Amniotic epithelial cell (primary cell): ENCODE data around the gene BTBD9.

Source experiments
- DNase-seq: peaks from one replicate; pipeline ENCODE4 v3.0.0-alpha.2; 2010; ENCODE audit warnings: low read depth

BTBD9 gene

DNA sequence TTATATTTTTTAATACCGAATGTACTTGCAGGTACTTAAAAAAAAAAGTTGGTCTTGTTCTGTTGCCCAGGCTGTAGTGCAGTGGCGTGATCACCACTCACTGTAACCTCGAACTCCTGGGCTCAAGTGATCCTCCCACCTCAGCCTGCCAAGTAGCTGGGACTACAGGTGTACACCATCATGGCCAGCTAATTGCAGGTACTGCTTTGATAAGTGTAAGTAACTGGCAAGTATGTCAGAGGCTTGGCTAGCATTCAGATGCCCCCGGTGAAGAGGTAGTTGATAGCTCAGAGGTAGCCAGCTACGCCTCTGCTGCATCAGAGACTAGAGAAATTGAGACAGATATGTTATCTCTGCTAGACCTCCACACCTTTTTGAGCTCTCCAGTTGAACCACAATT, 40.5 kb downstream of the BTBD9 start:
- no peak for DNase-seq

DNA sequence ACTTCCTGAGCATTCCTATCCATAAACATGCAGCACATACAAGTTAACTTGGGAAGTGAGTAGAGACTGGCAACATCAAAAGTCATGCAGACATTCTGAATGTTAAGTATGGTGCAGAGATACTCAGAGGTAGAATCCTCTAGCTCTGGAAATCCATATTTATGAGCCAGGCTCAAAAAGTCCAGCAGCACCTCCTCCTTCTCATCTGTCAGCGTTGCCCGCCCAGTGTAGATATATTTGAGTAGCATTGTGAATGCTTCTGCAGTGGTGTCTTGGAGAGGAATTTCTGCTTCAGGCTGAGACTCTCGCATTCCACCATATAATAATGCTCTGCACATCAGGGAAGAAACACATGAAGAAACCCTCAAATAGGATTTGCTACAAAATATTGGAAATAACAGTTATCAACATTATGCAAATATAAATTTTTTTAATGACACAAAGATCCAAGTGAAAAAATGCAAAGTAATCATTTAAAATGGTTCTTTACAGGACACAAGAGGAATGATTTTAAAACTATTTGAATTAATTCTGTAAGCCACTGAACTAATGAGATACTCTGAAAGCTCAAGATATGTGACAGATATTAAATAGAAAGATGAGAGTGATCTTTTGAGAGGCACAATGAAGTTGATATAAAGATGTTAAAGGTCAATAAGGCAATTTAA, 45.6 kb downstream of the BTBD9 start:
- DNase-seq: no peak

DNA sequence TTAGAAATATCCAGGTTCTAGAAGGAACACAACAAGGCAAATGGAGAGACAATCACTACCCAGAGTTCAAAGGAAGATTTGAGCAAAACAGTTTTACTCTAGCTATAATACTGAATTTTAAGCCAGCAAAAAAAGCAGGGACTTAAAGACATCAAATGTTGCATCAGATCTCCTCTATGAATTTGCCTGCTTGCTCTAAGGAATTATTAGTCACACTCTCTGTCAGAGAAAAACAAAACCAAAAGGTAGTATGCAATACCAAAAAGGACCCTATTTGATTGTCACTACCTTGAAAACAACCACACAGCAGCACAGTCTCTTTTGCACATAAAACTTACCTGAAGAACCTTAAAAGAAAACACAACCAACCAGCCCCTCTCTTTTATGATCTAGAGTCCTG, 46.3 kb downstream of the BTBD9 start:
- DNase-seq: peak; percentile 29

DNA sequence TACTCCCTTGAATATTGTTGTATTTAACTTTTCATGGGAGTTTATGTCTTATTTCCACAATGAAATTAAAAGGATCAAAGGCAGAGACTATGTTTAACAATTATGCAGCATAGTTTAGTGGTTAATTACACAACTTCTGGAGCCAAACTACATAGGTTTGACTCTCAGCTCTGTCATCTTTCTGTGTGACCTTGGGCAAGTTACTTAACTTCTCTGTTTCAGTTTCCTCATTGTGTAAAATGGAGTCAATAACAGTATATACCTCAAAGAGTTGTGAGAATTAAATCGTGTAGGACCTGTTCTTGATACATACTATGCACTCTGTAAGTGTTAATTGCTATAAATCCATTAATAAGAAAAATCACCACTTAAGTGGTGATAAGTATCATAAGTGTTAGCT, 48.3 kb downstream of the BTBD9 start:
- DNase-seq: no peak

DNA sequence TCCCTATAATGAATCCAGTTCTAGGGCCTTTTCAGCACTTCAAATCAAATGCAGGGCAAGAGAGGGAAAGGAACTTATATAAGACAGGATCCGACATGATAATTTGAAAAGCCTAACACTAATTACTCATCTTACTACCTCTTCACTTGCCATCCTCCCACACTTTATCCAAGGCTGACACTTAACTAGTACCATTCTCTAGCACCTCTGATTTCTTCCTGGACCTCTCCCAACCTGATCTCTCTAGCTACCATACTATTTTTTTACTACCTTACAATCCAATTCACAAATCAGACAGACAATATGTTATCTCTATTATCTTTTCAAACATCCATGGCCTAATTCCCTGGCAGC, 50.4 kb downstream of the BTBD9 start:
- DNase-seq: no peak

DNA sequence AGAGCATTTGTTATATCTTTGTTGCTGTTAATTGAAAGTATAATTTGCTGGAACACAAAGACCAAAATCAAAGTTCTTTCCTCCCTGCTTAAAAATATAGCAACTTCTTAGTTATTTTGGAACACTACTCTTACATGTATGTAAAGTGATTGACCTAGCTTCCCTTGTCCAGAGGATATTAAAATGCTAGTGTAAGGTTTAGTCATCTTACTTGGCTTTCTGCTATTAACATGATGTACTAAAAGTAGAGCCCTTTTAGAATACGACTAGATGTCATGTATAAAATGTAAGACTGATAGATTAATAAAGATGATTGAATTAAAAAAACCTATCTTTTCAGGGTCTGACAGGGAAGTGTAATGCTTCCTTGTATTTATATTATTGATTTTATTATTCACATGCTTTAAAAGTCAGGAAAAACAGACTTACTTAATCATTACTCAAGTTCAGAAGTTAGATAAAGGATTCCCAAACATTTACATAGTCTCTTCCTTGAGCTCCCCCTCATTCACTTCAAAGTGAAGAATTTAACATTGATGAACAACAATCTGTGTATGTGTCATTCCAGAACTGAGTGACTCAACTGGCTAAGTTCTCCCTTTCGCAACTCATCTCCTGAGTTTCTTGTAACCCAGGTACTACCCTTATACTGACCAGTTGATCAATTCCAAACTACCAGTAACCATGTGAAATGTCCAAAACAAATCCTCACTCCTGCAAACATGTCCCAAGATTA, 50.9 kb downstream of the BTBD9 start:
- peak; percentile 85 for DNase-seq

DNA sequence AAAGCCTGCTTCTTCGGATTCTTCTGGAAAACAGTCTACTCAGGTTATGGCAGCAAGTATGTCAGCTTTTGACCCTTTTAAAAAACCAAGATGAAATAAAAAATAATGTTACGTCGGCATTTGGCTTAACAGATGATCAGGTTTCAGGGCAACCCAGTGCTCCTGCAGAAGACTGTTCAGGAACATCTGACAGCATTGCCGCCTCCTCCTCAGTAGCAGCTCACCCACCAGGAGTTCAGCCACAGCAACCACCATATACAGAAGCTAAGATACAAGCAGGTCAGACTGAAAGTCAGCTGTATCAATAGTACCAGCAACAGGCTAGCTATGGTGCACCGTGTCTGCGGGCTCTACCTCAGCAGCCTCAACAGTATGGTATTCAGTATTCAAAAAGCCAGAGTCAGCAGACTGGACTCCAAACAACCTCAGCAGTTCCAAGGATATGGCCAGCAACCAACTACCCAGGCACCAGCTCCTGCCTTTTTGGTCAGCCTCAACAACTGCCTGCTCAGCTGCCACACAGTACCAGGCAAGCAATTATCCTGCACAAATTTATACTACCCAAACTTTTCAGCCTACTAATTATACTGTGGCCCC, 51.9 kb downstream of the BTBD9 start:
- no peak for DNase-seq

DNA sequence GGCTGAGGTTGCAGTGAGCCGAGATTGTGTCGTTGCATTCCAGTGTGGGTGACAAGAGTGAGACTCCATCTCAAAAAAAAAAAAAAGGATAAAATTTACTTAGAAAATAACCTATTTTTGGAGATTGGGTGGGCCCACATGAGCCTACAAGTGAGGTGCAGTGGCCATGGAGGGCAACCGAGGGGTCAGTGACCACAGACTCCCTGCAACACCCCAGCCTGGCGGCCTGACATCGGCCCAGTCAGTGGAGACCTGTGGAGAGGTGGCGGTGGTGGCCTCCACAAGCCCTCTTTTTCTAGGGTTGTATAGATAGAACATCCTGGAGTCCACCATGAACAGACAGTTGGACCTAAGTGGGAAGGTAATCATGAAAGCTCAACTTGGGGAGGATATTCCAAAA, 52.7 kb downstream of the BTBD9 start:
- no peak for DNase-seq

DNA sequence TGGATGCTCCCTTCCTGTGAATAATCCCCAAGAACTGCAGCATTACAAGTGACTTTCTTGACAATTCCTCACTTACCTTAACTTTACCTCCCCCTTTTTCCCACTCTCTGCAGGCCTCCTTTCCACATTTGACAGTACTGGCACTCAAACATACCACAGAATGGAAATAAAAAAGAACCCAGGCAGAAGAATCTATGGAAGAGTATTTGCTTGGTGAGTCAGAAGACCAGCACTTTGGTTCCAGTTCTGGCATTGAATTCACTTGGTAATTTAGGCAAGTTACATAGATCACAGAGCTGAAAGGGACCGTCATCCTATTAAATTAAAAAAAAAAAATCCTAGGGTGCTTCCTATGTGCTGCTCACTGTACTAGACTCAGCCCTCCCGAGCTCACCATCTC, 55.0 kb downstream of the BTBD9 start:
- DNase-seq: no peak

DNA sequence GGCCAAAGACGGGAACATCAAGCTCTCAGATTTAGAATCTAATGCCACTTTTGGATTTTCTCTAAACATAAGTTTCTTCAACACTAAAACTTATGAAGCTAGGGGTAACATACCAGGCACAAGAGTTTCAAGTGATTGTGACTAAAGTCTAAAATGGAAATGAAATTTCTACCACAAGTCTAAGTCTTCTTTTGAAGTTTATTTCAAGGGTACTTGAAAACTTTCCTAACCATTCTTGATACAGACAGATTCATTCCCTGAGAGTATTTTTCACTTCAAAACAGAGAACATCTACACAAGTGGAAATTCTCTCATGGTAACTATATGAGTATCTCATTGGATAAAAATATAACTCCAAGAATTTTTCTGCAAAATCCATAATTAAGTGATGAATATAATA, 56.2 kb downstream of the BTBD9 start:
- no peak for DNase-seq

DNA sequence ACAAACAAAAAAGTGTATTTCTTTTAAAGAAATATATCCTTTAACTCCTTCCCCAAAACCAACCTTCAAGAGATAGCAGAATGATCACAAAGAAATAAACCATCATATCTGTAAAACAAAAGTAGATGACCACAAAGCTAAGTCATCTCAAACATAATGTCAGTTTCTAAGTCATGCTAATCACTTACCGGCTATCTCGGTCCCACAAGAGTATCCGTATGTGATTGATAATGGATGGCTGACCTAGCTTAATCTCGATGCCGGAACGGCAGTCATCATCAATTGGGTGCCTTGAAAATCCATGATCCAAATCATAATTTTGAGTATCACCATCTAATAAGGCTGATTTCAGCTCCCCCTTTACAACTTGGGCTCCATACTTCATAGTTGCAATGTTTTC, 59.7 kb downstream of the BTBD9 start:
- no peak for DNase-seq

DNA sequence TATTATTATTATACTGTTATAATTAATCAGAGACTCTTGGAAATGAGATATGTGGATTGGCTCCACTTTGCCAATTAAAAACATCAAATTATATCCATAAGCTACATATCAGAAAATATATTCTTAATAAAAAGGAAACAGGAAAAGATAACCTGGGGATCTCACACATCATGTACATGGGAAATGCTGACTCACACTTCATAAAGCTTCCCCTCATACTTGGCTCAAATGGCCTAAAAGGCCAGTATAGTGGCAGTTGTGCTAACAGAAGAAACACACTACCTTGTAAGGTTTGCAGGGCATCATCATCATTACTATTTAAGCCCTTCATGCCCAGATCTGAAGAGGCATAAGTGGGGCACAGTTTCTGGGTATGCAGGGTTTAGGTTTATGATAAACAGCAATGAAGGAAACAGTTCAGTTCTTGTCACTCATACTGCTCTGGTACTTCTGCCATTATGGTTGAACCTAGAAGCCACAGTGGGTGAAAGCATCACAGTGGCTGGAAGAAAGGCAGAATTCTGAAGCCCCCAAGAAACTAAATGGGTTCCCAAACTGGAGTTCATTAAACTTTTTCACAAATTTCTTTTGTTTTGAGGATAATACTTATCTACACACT, 60.6 kb downstream of the BTBD9 start:
- DNase-seq: no peak

DNA sequence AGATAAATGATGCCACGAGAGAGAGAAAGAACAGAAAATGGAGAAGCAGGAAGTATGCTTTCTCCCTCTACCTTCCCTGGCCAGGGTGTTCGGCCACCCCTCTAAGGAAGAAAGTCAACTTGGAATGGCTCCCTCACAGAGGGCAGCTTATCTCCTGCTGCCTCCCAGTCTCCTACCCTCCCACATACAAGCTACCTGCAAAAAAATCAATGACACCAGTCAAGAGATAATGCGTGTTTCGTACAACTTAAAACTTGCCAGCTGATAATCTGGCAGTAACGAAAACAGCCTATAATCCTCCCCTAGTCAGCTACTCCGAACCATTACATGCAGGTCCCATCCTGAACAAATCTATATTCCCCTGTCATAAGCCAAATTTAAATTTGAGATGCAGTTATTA, 61.7 kb downstream of the BTBD9 start:
- DNase-seq: no peak

DNA sequence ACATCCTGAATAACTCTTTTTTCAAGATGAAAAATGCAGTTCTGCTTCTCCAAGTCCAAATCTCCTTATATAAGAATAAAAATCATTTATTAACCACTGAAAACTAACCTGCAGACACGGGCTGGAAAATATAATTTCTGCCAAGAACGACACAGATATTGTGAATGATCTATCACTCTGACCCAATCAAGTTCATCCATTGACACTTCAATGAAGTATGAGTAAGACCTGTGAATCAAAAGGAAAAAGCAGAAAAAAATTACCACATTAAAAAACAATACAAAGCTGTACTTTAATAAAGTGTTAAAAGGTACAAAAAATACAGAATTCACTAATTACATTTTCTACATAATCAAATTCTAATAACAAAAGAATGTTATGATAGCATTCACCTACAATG, 62.2 kb downstream of the BTBD9 start:
- DNase-seq: no peak

DNA sequence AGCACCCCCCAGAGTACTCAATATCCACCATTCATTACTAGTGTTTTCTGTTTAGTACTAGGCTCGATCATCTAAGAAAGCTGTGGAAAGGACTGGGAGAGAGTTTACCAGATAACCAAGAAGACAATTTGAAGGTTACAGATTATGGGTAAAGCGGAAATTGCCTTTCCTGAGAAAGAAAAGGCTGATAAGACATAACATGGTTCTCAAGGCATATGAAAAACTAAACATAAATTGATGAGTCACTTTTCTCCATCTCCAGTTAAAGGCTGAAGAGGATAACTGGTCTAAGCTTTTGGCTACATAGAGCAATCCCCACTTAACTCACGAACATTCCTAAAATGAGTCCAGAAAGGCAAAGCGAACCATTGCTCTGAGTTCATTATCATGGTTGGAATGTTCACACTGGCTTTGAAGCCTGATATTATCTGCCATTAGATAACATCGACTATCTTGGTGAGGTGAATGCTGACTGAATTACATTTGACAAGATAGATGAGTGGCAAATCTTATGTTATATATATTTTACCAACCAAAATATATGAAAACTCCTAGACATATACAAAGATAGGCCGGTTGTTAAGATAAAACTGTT, 65.8 kb downstream of the BTBD9 start:
- peak; percentile 65 for DNase-seq

DNA sequence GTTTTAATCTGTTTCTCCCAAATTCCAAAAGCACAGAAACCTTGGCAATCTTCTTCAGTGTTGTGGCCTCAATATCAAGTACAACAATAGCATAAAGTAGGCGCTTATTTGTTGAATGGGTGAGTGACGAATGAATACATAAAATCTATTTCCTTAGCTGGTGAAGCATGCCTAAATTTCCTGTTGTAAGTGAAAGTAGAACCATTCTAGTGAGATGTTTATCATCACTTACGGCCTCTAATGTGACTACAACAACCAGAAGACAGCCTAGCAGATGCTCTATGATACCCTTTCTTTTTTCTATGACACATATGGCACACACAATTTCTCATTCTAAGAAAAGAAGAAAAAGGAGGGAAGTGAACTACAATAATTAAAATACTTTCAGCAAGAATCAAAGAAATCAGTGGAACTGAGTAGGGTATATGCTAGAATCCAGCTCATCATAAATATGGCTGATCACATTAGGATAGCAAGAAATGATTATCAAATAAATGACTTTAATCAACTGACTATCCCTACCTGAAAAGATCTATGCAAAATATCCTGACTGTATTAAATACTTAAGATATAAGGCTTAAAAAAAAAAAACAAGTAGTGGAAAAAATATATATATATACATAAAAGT, 67.4 kb downstream of the BTBD9 start:
- DNase-seq: no peak

DNA sequence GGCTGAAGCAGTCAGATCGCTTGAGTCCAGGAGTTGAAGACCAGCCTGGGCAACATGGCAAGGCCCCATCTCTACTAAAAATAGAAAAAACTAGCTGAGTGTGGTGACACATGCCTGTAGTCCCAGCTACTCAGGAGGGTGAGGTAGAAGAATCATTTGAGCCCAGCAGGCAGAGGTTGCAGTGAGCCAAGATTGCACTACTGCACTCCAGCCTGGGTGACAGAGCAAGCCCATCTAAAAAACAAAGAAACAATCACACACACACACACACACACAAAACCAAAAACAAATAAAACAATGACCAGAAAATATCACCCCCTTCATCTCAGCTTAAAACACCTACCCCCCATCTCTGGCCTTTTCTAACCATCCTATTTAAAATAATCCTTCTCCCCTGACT, 68.0 kb downstream of the BTBD9 start:
- no peak for DNase-seq

DNA sequence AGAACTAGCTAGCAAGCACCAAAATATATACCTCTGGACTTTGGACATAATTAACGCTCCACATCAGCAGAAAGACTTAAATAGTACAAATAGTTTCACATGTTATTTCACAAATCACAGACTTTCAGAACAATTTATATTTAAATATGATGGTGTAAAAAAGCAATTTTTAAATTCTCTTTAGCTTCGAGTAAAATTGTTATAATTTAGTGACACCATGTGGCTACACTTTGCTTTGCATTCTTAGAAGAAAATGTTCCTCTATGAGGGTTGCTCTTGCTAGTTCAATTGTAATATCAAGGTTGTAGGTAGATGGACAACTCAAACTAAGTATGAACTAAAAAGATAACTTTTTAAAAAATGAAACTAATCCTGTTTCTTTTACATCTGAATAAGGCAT, 69.0 kb downstream of the BTBD9 start:
- DNase-seq: peak; percentile 27

DNA sequence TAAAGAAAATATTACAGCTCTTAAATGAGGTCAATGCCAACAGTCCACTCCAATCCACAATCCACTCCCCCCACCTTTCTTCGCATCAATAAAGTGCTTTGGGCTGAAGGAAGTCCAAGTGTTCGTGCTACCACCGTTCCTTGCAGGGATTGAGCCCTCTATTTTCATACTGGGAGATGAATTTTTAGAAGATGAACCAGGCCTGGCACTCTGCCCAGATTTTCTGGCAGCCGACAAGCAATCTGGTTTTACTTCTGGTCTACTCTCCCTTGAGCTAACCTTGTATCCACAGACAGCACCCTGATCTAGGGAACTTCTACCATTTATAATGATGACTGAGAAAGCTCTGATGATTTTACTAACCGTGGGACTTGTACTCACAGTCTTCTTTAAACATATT, 72.3 kb downstream of the BTBD9 start:
- peak; percentile 86 for DNase-seq

DNA sequence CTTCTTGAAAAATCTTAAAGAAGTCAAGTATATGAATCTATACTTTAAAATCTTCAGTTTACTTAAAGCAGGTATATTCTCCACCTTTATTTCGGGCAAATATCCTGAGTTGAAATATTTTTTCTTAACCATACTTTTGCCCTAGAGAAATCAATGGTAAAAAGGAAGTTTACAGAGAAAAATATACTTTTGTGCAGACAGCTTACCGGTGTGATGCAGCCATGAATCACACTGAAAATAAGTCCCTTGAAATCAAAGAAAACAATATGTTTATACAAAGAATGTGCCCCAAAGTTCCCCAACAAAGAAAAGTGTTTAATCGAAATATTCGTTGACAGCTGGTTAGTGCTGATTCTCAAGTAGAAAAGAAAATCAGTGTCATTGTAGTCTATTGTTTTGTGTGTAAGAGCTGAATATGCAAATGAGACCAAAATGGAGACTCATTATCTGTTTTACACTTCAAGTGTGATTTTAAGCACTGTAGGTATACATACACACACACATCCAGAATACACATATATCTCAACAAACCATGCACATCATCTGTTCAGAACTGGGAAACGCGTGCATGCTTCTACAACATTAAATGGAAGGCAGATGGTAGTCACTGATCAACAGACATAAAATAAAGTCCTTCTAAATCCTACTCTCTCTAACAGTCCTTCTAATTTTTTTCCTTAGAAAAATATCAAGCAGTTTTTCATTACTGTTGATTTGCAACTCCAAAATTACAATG, 73.3 kb downstream of the BTBD9 start:
- no peak for DNase-seq

DNA sequence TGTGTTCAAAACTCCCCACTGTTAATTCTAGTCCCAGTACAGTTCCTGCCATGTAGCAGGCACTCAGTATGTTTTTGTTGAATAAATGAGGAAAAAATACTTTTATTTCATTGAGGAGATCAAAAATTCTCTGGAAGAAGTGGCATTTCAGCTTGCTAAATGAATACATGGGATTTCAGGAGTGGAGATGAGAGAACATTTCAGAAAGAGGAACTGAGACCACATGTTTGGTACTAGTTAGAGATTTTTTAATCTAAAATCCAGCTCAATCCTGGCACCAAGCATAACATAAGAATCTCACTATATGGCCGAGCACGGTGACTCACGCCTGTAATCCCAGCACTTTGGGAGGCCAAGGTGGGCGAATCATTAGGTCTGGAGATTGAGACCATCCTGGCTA, 75.4 kb downstream of the BTBD9 start:
- DNase-seq: no peak

DNA sequence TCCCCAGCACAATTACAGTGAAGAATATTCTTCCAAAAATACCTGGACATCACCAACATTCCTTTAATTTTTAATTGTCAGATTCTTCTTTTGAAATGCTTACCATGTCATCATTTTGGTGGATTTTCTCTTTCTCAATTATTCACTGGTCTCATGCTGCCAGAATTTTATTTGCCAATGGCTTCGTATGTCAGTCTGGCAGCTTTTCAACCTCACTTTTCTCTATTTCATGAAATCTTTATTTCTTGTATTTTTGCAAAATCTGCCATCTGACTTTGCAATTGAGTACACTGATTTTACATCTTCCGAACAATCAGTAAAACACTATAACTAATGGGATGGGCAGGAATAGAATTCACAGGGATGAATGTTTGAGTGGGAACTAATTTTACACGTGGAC, 84.1 kb downstream of the BTBD9 start:
- DNase-seq: no peak
